ENCODE data around the gene CALCB. TPM values are rescaled to one million over a fixed set of nuclear protein-coding genes. Genes with fewer than 3 reads are reported as not detected.

Gene CALCB
- total and polyA plus RNA-seq, 10 of the 15 experiments (the other 5 are each of a cell fraction or from before 2014, with no cell fraction given), result 0.09 to 0.28 (median 0.12) TPM; not detected in 3

DNA sequence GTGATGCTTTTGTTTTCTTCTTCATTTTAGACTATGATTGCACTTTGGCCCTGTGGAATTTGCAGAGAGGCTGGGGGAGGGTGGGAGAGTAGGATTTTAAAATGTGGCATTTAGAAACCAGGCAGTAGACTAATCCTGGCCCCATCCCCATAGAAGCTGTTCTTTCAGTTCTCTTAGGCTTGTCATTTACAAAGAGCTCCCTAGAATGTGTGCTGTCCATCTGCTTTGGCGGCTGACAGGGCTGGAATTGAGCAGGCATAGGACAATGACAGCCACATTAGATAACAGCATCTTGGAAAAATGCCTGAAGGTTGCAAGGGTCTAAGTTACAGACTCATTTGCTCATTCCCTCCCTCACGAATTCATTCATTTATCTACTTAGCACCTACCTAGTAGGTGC is 51.1 kb downstream of the CALCB start:
- TF ChIP-seq, protein P1, sequence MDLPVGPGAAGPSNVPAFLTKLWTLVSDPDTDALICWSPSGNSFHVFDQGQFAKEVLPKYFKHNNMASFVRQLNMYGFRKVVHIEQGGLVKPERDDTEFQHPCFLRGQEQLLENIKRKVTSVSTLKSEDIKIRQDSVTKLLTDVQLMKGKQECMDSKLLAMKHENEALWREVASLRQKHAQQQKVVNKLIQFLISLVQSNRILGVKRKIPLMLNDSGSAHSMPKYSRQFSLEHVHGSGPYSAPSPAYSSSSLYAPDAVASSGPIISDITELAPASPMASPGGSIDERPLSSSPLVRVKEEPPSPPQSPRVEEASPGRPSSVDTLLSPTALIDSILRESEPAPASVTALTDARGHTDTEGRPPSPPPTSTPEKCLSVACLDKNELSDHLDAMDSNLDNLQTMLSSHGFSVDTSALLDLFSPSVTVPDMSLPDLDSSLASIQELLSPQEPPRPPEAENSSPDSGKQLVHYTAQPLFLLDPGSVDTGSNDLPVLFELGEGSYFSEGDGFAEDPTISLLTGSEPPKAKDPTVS (IDR thresholded peaks at IDR 0.05; ENCODE audit: low read depth, low read length), result no peak
- RAD21 ChIA-PET (ENCODE audit: unreplicated experiment), result no interaction called here
- POLR2A ChIA-PET, result no interaction called here
- intact Hi-C loops (cut with micrococcal nuclease; ENCODE audit: unreplicated experiment) (no loop called here), in situ Hi-C loops (cut with MboI) (no loop called here)
- Histone ChIP-seq H3K4me1 (ENCODE audit: control insufficient read depth, insufficient read depth, low read length) (no peaks in the 10 kb centered on the region), H3K4me3 (no peak overlapping the region), H2AFZ (ENCODE audit: control insufficient read depth, low read depth, low read length) (no peak overlapping the region), H3K36me3 (ENCODE audit: control insufficient read depth in 2 of 2, insufficient read depth in 2 of 2, low read length in 1 of 2) (no peaks in the 10 kb centered on the region), H3K79me2 (ENCODE audit: control insufficient read depth, insufficient read depth, low read length) (no peaks in the 10 kb centered on the region), H3K4me2 (ENCODE audit: control insufficient read depth, insufficient read depth) (no peak overlapping the region), H3K27me3 (replicated peaks in 1 of 2; ENCODE audit: control insufficient read depth in 2 of 2, insufficient read depth in 2 of 2, low read length in 1 of 2) (peaks cover 0 to 4% of the 10 kb centered on the region in 2 experiments; a peak in 1 of 4 replicates), H4K20me1 (ENCODE audit: control insufficient read depth, insufficient read depth) (no peaks in the 10 kb centered on the region), H3K9me3 (replicated peaks; ENCODE audit: control insufficient read depth, insufficient read depth, low read length) (no peaks in the 10 kb centered on the region), H3K9ac (ENCODE audit: control insufficient read depth, insufficient read depth, low read length) (no peak overlapping the region), H3K27ac (ENCODE audit: control insufficient read depth, insufficient read depth) (no peak overlapping the region)
- SMC1A ChIA-PET (ENCODE audit: uncharacterized antibody, unreplicated experiment), result interaction anchor here (1.0 to 1.3 kb wide), 2 partner anchors 11 to 35 kb away, joined by 3 to 4 read pairs; no protein-coding TSS in a partner anchor
- CTCF ChIA-PET, result interaction anchor here (1.2 to 1.9 kb wide), 2 partner anchors 13 to 217 kb away, joined by 3 to 6 read pairs; no protein-coding TSS in a partner anchor
- ATAC-seq, result no peak
- no peak for FAIRE-seq
- DNase-seq (ENCODE audit: low read depth, low spot score), result no peak
- 16% methylated on average over 2 of the region's 2 CpGs for WGBS (ENCODE audit: insufficient coverage, insufficient replicate concordance, low lambda C conversion rate, missing lambda C conversion rate)
- no TSS peak for BruUV-seq (replicated peaks)

DNA sequence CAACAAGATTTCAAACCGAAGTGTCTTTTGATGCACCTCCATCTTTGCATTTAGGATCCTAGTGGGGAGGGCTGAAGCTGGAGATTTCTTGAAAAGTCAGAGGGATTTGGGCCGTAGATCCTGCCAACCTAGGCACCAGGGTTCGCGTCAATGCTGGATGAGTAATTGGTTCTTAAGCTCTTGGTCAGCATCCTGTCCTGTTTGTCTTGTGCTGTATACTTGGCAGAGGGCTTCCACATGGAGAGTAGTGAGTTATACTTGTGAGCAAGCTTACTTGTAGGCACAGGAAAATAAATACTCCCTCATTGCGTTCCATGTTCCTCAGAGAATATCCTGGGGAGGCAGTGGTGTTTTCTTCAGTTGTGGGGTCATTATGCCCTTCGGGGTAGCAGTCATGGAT is 53.9 kb downstream of the CALCB start:
- Histone ChIP-seq H3K36me3 (ENCODE audit: control insufficient read depth in 2 of 2, insufficient read depth in 2 of 2, low read length in 1 of 2) (no peaks in the 10 kb centered on the region), H3K9me3 (replicated peaks; ENCODE audit: control insufficient read depth, insufficient read depth, low read length) (no peaks in the 10 kb centered on the region), H4K20me1 (ENCODE audit: control insufficient read depth, insufficient read depth) (no peaks in the 10 kb centered on the region), H3K79me2 (ENCODE audit: control insufficient read depth, insufficient read depth, low read length) (no peaks in the 10 kb centered on the region), H3K27ac (ENCODE audit: control insufficient read depth, insufficient read depth) (no peak overlapping the region), H2AFZ (ENCODE audit: control insufficient read depth, low read depth, low read length) (no peak overlapping the region), H3K4me1 (ENCODE audit: control insufficient read depth, insufficient read depth, low read length) (no peaks in the 10 kb centered on the region), H3K4me3 (no peak overlapping the region), H3K4me2 (ENCODE audit: control insufficient read depth, insufficient read depth) (no peak overlapping the region), H3K27me3 (replicated peaks in 1 of 2; ENCODE audit: control insufficient read depth in 2 of 2, insufficient read depth in 2 of 2, low read length in 1 of 2) (peaks cover 0 to 4% of the 10 kb centered on the region in 2 experiments; a peak in 1 of 4 replicates), H3K9ac (ENCODE audit: control insufficient read depth, insufficient read depth, low read length) (no peak overlapping the region)
- BruUV-seq (replicated peaks), result no TSS peak
- no peak for DNase-seq (ENCODE audit: low read depth, low spot score)
- no peak for FAIRE-seq
- TF ChIP-seq, protein P2, sequence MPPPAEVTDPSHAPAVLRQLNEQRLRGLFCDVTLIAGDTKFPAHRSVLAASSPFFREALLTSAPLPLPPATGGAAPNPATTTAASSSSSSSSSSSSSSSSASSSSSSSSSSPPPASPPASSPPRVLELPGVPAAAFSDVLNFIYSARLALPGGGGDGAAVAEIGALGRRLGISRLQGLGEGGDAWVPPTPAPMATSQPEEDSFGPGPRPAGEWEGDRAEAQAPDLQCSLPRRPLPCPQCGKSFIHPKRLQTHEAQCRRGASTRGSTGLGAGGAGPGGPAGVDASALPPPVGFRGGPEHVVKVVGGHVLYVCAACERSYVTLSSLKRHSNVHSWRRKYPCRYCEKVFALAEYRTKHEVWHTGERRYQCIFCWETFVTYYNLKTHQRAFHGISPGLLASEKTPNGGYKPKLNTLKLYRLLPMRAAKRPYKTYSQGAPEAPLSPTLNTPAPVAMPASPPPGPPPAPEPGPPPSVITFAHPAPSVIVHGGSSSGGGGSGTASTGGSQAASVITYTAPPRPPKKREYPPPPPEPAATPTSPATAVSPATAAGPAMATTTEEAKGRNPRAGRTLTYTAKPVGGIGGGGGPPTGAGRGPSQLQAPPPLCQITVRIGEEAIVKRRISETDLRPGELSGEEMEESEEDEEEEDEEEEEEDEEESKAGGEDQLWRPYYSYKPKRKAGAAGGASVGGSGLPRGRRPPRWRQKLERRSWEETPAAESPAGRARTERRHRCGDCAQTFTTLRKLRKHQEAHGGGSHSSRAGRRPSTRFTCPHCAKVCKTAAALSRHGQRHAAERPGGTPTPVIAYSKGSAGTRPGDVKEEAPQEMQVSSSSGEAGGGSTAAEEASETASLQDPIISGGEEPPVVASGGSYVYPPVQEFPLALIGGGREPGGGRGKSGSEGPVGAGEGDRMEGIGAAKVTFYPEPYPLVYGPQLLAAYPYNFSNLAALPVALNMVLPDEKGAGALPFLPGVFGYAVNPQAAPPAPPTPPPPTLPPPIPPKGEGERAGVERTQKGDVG (CRISPR knock-in tag; IDR thresholded peaks at IDR 0.05), result no peak
- no peak for TF ChIP-seq SRF (IDR thresholded peaks at IDR 0.05; ENCODE audit: low read depth in 2 of 2, low read length in 2 of 2)
- no peak for TF ChIP-seq CHD2 (IDR thresholded peaks at IDR 0.05; ENCODE audit: borderline replicate concordance, low read depth, low read length)
- no peak for TF ChIP-seq MYC (IDR thresholded peaks at IDR 0.05; ENCODE audit: insufficient read depth, insufficient read length, insufficient replicate concordance, low read length, severe bottlenecking)
- TF ChIP-seq, protein P3, sequence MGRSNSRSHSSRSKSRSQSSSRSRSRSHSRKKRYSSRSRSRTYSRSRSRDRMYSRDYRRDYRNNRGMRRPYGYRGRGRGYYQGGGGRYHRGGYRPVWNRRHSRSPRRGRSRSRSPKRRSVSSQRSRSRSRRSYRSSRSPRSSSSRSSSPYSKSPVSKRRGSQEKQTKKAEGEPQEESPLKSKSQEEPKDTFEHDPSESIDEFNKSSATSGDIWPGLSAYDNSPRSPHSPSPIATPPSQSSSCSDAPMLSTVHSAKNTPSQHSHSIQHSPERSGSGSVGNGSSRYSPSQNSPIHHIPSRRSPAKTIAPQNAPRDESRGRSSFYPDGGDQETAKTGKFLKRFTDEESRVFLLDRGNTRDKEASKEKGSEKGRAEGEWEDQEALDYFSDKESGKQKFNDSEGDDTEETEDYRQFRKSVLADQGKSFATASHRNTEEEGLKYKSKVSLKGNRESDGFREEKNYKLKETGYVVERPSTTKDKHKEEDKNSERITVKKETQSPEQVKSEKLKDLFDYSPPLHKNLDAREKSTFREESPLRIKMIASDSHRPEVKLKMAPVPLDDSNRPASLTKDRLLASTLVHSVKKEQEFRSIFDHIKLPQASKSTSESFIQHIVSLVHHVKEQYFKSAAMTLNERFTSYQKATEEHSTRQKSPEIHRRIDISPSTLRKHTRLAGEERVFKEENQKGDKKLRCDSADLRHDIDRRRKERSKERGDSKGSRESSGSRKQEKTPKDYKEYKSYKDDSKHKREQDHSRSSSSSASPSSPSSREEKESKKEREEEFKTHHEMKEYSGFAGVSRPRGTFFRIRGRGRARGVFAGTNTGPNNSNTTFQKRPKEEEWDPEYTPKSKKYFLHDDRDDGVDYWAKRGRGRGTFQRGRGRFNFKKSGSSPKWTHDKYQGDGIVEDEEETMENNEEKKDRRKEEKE (IDR thresholded peaks at IDR 0.05), result no peak
- no peak for TF ChIP-seq KDM1A (IDR thresholded peaks at IDR 0.05; ENCODE audit: borderline replicate concordance)
- TF ChIP-seq MTA2 (IDR thresholded peaks at IDR 0.05; ENCODE audit: low read depth), result no peak
- WGBS (ENCODE audit: insufficient coverage, insufficient replicate concordance, low lambda C conversion rate, missing lambda C conversion rate), result 41% methylated on average over 6 of the region's 6 CpGs
- in situ Hi-C loops (cut with MboI), result no loop called here
- no peak for ATAC-seq
- CTCF ChIA-PET, result interaction anchor here (0.9 to 1.2 kb wide), 2 partner anchors 16 to 20 kb away, joined by 3 read pairs; no protein-coding TSS in a partner anchor
- SMC1A ChIA-PET (ENCODE audit: uncharacterized antibody, unreplicated experiment), result interaction anchor here (0.9 to 1.1 kb wide), 2 partner anchors 12 to 51 kb away, joined by 3 read pairs; no protein-coding TSS in a partner anchor
- intact Hi-C loops (cut with micrococcal nuclease; ENCODE audit: unreplicated experiment), result no loop called here
- POLR2A ChIA-PET, result no interaction called here
- RAD21 ChIA-PET (ENCODE audit: unreplicated experiment), result no interaction called here
